IPS DF 6.9 (cell line): Measurements from ENCODE around the gene BHLHE23.

ENCODE experiments used
- DNase-seq: peaks from one replicate; pipeline ENCODE4 v3.0.0-alpha.2; 2013; ENCODE audit warnings: low read depth, low spot score
- H3K27ac ChIP-seq: one replicate; pipeline ENCODE4 v1.5.1; 2013; ENCODE audit warnings: low read length, control low read depth
- H3K27me3 ChIP-seq: 2 replicates; pipeline ENCODE4 v1.6.1; 2013; ENCODE audit warnings: mild to moderate bottlenecking, low read length; ENCODE audit not compliant: control insufficient read depth, insufficient read depth
- H3K36me3 ChIP-seq: 2 replicates; pipeline ENCODE4 v1.6.1; 2013; ENCODE audit warnings: low read length; ENCODE audit not compliant: control insufficient read depth, insufficient read depth
- H3K4me1 ChIP-seq: 2 replicates; pipeline ENCODE4 v1.6.1; 2013; ENCODE audit warnings: low read length; ENCODE audit not compliant: control insufficient read depth, insufficient read depth
- H3K4me3 ChIP-seq: 2 replicates; pipeline ENCODE4 v1.5.1; 2013; ENCODE audit warnings: mild to moderate bottlenecking, low read length
- H3K9me3 ChIP-seq: 2 replicates; pipeline ENCODE4 v1.6.1; 2013; ENCODE audit warnings: low read length, inconsistent platforms; ENCODE audit not compliant: control insufficient read depth, insufficient read depth
- WGBS: extraction: QIAGEN DNeasy Blood & Tissue Kit; methylation state at CpG from one replicate; pipeline ENCODE4 v1.1.7; 2013; ENCODE audit warnings: mixed read lengths, missing lambda C conversion rate; ENCODE audit not compliant: insufficient read length, insufficient coverage; 5-methylcytosine and 5-hydroxymethylcytosine counted together

BHLHE23 gene

GRCh38 chr20:63017076-63017825, 10.5 kb upstream of the BHLHE23 start:
- Histone ChIP-seq H3K36me3 (no peaks in the 10 kb centered on the region), H3K27ac (no peak overlapping the region), H3K4me1 (peaks cover 7% of the 10 kb centered on the region; the same call in 1 of the 2 replicates), H3K4me3 (no peak overlapping the region), H3K27me3 (no peaks in the 10 kb centered on the region), H3K9me3 (no peaks in the 10 kb centered on the region)
- no peak for DNase-seq
- no CpG with 5 or more reads among the region's 22 CpGs for WGBS

- Histone ChIP-seq H3K4me1 (peaks cover 7% of the 10 kb centered on the region; the same call in 1 of the 2 replicates), H3K36me3 (no peaks in the 10 kb centered on the region), H3K9me3 (no peaks in the 10 kb centered on the region), H3K27ac (no peak overlapping the region), H3K4me3 (no peak overlapping the region), H3K27me3 (no peaks in the 10 kb centered on the region)
- WGBS = no CpG with 5 or more reads among the region's 14 CpGs
- DNase-seq = no peak
Measured at GRCh38 chr20:63016514-63017075, 9.8 kb upstream of the BHLHE23 start.

- Histone ChIP-seq H3K4me1 (peaks cover 7% of the 10 kb centered on the region; the same call in 1 of the 2 replicates), H3K27ac (no peak overlapping the region), H3K27me3 (no peaks in the 10 kb centered on the region), H3K36me3 (no peaks in the 10 kb centered on the region), H3K9me3 (no peaks in the 10 kb centered on the region), H3K4me3 (no peak overlapping the region)
- WGBS = no CpG with 5 or more reads among the region's 22 CpGs
- DNase-seq = no peak
Measured at GRCh38 chr20:63015662-63016361, 9.0 kb upstream of the BHLHE23 start.

- WGBS = no CpG with 5 or more reads among the region's 15 CpGs
- DNase-seq = no peak
- peaks cover 7% of the 10 kb centered on the region; the same call in 1 of the 2 replicates for H3K4me1 ChIP-seq
- no peak overlapping the region for H3K27ac ChIP-seq
- H3K9me3 ChIP-seq = no peaks in the 10 kb centered on the region
- H3K36me3 ChIP-seq = no peaks in the 10 kb centered on the region
- no peak overlapping the region for H3K4me3 ChIP-seq
- no peaks in the 10 kb centered on the region for H3K27me3 ChIP-seq
Measured at GRCh38 chr20:63015147-63015661, 8.4 kb upstream of the BHLHE23 start.

GRCh38 chr20:63014710-63015109, 7.9 kb upstream of the BHLHE23 start:
- no peaks in the 10 kb centered on the region for H3K36me3 ChIP-seq
- H3K27me3 ChIP-seq = no peaks in the 10 kb centered on the region
- no peak for DNase-seq
- H3K27ac ChIP-seq = no peak overlapping the region
- peaks cover 7% of the 10 kb centered on the region; the same call in 1 of the 2 replicates for H3K4me1 ChIP-seq
- H3K9me3 ChIP-seq = no peaks in the 10 kb centered on the region
- no CpG with 5 or more reads among the region's 11 CpGs for WGBS
- no peak overlapping the region; the same call in 1 of the 2 replicates for H3K4me3 ChIP-seq

- Histone ChIP-seq H3K27ac (no peak overlapping the region), H3K4me1 (peaks cover 7% of the 10 kb centered on the region; the same call in 1 of the 2 replicates), H3K36me3 (no peaks in the 10 kb centered on the region), H3K27me3 (no peaks in the 10 kb centered on the region), H3K4me3 (no peak overlapping the region; the same call in 1 of the 2 replicates), H3K9me3 (no peaks in the 10 kb centered on the region)
- no peak for DNase-seq
- WGBS = no CpG with 5 or more reads among the region's 12 CpGs
Measured at GRCh38 chr20:63014287-63014686, 7.5 kb upstream of the BHLHE23 start.

GRCh38 chr20:63013207-63013606, 6.4 kb upstream of the BHLHE23 start:
- Histone ChIP-seq H3K4me1 (peaks cover 7% of the 10 kb centered on the region; the same call in 1 of the 2 replicates), H3K36me3 (no peaks in the 10 kb centered on the region), H3K9me3 (no peaks in the 10 kb centered on the region), H3K27me3 (peaks cover 7% of the 10 kb centered on the region; the same call in 1 of the 2 replicates), H3K4me3 (no peak overlapping the region), H3K27ac (no peak overlapping the region)
- no peak for DNase-seq

GRCh38 chr20:63011798-63012197, 5.0 kb upstream of the BHLHE23 start:
- Histone ChIP-seq H3K9me3 (no peaks in the 10 kb centered on the region), H3K4me3 (no peak overlapping the region), H3K36me3 (no peaks in the 10 kb centered on the region), H3K27me3 (peaks cover 20% of the 10 kb centered on the region), H3K4me1 (peaks cover 8% of the 10 kb centered on the region; the same call in 1 of the 2 replicates), H3K27ac (no peak overlapping the region)
- DNase-seq = no peak
- no CpG with 5 or more reads among the region's 3 CpGs for WGBS

GRCh38 chr20:63009988-63010769, 3.4 kb upstream of the BHLHE23 start:
- Histone ChIP-seq H3K27ac (no peak overlapping the region), H3K4me3 (no peak overlapping the region), H3K36me3 (no peaks in the 10 kb centered on the region), H3K9me3 (no peaks in the 10 kb centered on the region), H3K27me3 (peaks cover 36% of the 10 kb centered on the region), H3K4me1 (peaks cover 6% of the 10 kb centered on the region; the same call in 1 of the 2 replicates)
- WGBS = no CpG with 5 or more reads among the region's 30 CpGs
- no peak for DNase-seq
